Stimulated activated effector memory CD8-positive, alpha-beta T cell treated with anti-CD3 and anti-CD28 coated beads, Interleukin-12 subunit alpha, Interleukin-12 subunit beta, amount 100 ng/mL, for 72 hours (primary cell): ENCODE measurements around the gene ADGRD1.

ENCODE experiments used
- ATAC-seq: fragments of 150-1000 bp; cut with Tn5 transposase; 2 replicates; pipeline ENCODE4 v1.10.0; 2021
- DNase-seq, 2 donors: peaks; one replicate each; pipeline ENCODE4 v3.0.0; 2021 to 2022; ENCODE audit warnings: low spot score in 2 of 2
- H3K27ac Mint-ChIP-seq: one replicate; pipeline ENCODE4 v1.8.0; 2022; ENCODE audit warnings: mild to moderate bottlenecking, mixed read lengths
- H3K36me3 Mint-ChIP-seq: one replicate; pipeline ENCODE4 v1.8.0; 2022; ENCODE audit warnings: mild to moderate bottlenecking, mixed read lengths
- H3K4me1 Mint-ChIP-seq: one replicate; pipeline ENCODE4 v1.8.0; 2022; ENCODE audit warnings: mixed read lengths
- H3K4me3 Mint-ChIP-seq: one replicate; pipeline ENCODE4 v1.8.0; 2022; ENCODE audit warnings: mild to moderate bottlenecking, mixed read lengths
- H3K9me3 Mint-ChIP-seq: one replicate; pipeline ENCODE4 v1.8.0; 2022; ENCODE audit warnings: mixed read lengths

ADGRD1 gene

GRCh38 chr12:131151558-131152345, 198.0 kb downstream of the ADGRD1 start:
- Mint-ChIP-seq H3K27ac (no peak overlapping the region), H3K9me3 (peaks cover 4% of the 10 kb centered on the region), H3K4me1 (no peaks in the 10 kb centered on the region), H3K4me3 (no peak overlapping the region), H3K36me3 (no peaks in the 10 kb centered on the region)
- ATAC-seq (no peak), DNase-seq (no peak)

GRCh38 chr12:131152587-131152986, 198.9 kb downstream of the ADGRD1 start:
- Mint-ChIP-seq H3K36me3 (no peaks in the 10 kb centered on the region), H3K4me3 (no peak overlapping the region), H3K27ac (no peak overlapping the region), H3K4me1 (no peaks in the 10 kb centered on the region), H3K9me3 (peaks cover 4% of the 10 kb centered on the region)
- peak; percentile 13 for ATAC-seq
- DNase-seq = no peak

GRCh38 chr12:131153016-131153415, 199.3 kb downstream of the ADGRD1 start:
- DNase-seq (peak in 1 of 2 donors; percentile 34), ATAC-seq (no peak)
- no peak overlapping the region for H3K4me3 Mint-ChIP-seq
- H3K4me1 Mint-ChIP-seq = no peaks in the 10 kb centered on the region
- H3K27ac Mint-ChIP-seq = no peak overlapping the region
- no peaks in the 10 kb centered on the region for H3K36me3 Mint-ChIP-seq
- H3K9me3 Mint-ChIP-seq = peaks cover 4% of the 10 kb centered on the region

GRCh38 chr12:131153956-131154355, 200.2 kb downstream of the ADGRD1 start:
- H3K4me3 Mint-ChIP-seq = no peak overlapping the region
- no peaks in the 10 kb centered on the region for H3K36me3 Mint-ChIP-seq
- no peaks in the 10 kb centered on the region for H3K4me1 Mint-ChIP-seq
- DNase-seq (no peak), ATAC-seq (no peak)
- H3K9me3 Mint-ChIP-seq = peaks cover 4% of the 10 kb centered on the region
- no peak overlapping the region for H3K27ac Mint-ChIP-seq

- DNase-seq (no peak), ATAC-seq (no peak)
- Mint-ChIP-seq H3K4me3 (no peak overlapping the region), H3K36me3 (no peaks in the 10 kb centered on the region), H3K27ac (no peak overlapping the region), H3K9me3 (peaks cover 4% of the 10 kb centered on the region), H3K4me1 (no peaks in the 10 kb centered on the region)
Measured at GRCh38 chr12:131155131-131155530, 201.4 kb downstream of the ADGRD1 start.

GRCh38 chr12:131157743-131158142, 204.0 kb downstream of the ADGRD1 start:
- ATAC-seq = no peak
- H3K27ac Mint-ChIP-seq = no peak overlapping the region

GRCh38 chr12:131159660-131160059, 206.0 kb downstream of the ADGRD1 start:
- Mint-ChIP-seq H3K36me3 (no peaks in the 10 kb centered on the region), H3K4me1 (no peaks in the 10 kb centered on the region), H3K9me3 (no peaks in the 10 kb centered on the region), H3K27ac (no peak overlapping the region), H3K4me3 (no peak overlapping the region)
- no peak for DNase-seq
- ATAC-seq = no peak

More at GRCh38 chr12:131157743-131158142, 204.0 kb downstream of the ADGRD1 start:
- no peaks in the 10 kb centered on the region for H3K9me3 Mint-ChIP-seq
- no peaks in the 10 kb centered on the region for H3K4me1 Mint-ChIP-seq
- H3K36me3 Mint-ChIP-seq = no peaks in the 10 kb centered on the region
- H3K4me3 Mint-ChIP-seq = no peak overlapping the region
- peak in 1 of 2 donors; percentile 36 for DNase-seq

GRCh38 chr12:131162113-131162512, 208.4 kb downstream of the ADGRD1 start:
- Mint-ChIP-seq H3K36me3 (no peaks in the 10 kb centered on the region), H3K4me3 (no peak overlapping the region)

GRCh38 chr12:131163189-131163738, 209.6 kb downstream of the ADGRD1 start:
- Mint-ChIP-seq H3K9me3 (no peaks in the 10 kb centered on the region), H3K4me3 (no peak overlapping the region), H3K4me1 (no peaks in the 10 kb centered on the region), H3K27ac (no peak overlapping the region), H3K36me3 (no peaks in the 10 kb centered on the region)
- no peak for DNase-seq
- ATAC-seq = no peak

More at GRCh38 chr12:131162113-131162512, 208.4 kb downstream of the ADGRD1 start:
- H3K9me3 Mint-ChIP-seq = no peaks in the 10 kb centered on the region
- DNase-seq = no peak
- no peak for ATAC-seq
- H3K4me1 Mint-ChIP-seq = no peaks in the 10 kb centered on the region
- H3K27ac Mint-ChIP-seq = no peak overlapping the region

- no peaks in the 10 kb centered on the region for H3K9me3 Mint-ChIP-seq
- no peak overlapping the region for H3K27ac Mint-ChIP-seq
- H3K36me3 Mint-ChIP-seq = no peaks in the 10 kb centered on the region
- ATAC-seq = no peak
- no peak overlapping the region for H3K4me3 Mint-ChIP-seq
- no peak for DNase-seq
- H3K4me1 Mint-ChIP-seq = no peaks in the 10 kb centered on the region
Measured at GRCh38 chr12:131164096-131164872, 210.6 kb downstream of the ADGRD1 start.

- DNase-seq = no peak
- no peak for ATAC-seq
- no peaks in the 10 kb centered on the region for H3K9me3 Mint-ChIP-seq
- H3K4me1 Mint-ChIP-seq = no peaks in the 10 kb centered on the region
- H3K4me3 Mint-ChIP-seq = no peak overlapping the region
- no peaks in the 10 kb centered on the region for H3K36me3 Mint-ChIP-seq
- no peak overlapping the region for H3K27ac Mint-ChIP-seq
Measured at GRCh38 chr12:131166717-131167116, 213.0 kb downstream of the ADGRD1 start.

GRCh38 chr12:131167334-131167733, 213.6 kb downstream of the ADGRD1 start:
- Mint-ChIP-seq H3K4me3 (no peak overlapping the region), H3K4me1 (no peaks in the 10 kb centered on the region), H3K27ac (no peak overlapping the region), H3K36me3 (no peaks in the 10 kb centered on the region), H3K9me3 (no peaks in the 10 kb centered on the region)
- ATAC-seq (no peak), DNase-seq (no peak)

- no peaks in the 10 kb centered on the region for H3K36me3 Mint-ChIP-seq
- peak; percentile 74 for ATAC-seq
- H3K4me3 Mint-ChIP-seq = no peak overlapping the region
- H3K4me1 Mint-ChIP-seq = no peaks in the 10 kb centered on the region
- H3K9me3 Mint-ChIP-seq = peaks cover 8% of the 10 kb centered on the region
- H3K27ac Mint-ChIP-seq = no peak overlapping the region
- DNase-seq = no peak
Measured at GRCh38 chr12:131171029-131171428, 217.3 kb downstream of the ADGRD1 start.

- Mint-ChIP-seq H3K36me3 (no peaks in the 10 kb centered on the region), H3K27ac (no peak overlapping the region), H3K4me1 (no peaks in the 10 kb centered on the region), H3K4me3 (no peak overlapping the region), H3K9me3 (peaks cover 8% of the 10 kb centered on the region)
- no peak for DNase-seq
- no peak for ATAC-seq
Measured at GRCh38 chr12:131174901-131175300, 221.2 kb downstream of the ADGRD1 start.

GRCh38 chr12:131176266-131176665, 222.6 kb downstream of the ADGRD1 start:
- H3K36me3 Mint-ChIP-seq = no peaks in the 10 kb centered on the region
- H3K9me3 Mint-ChIP-seq = peaks cover 8% of the 10 kb centered on the region
- no peaks in the 10 kb centered on the region for H3K4me1 Mint-ChIP-seq
- DNase-seq (no peak), ATAC-seq (no peak)
- H3K4me3 Mint-ChIP-seq = no peak overlapping the region
- H3K27ac Mint-ChIP-seq = no peak overlapping the region

- Mint-ChIP-seq H3K27ac (no peak overlapping the region), H3K4me3 (no peak overlapping the region), H3K9me3 (peaks cover 8% of the 10 kb centered on the region), H3K36me3 (no peaks in the 10 kb centered on the region), H3K4me1 (no peaks in the 10 kb centered on the region)
- no peak for ATAC-seq
- DNase-seq = no peak
Measured at GRCh38 chr12:131176926-131177325, 223.2 kb downstream of the ADGRD1 start.
